ENCODE measurements around the gene BOK.

The BOK gene

GRCh38 chr2:241514553-241514952 lies 44.0 kb upstream of the BOK start:
- Histone ChIP-seq H3K9me3 (ENCODE audit: control insufficient read depth, low read length) (no peaks in the 10 kb centered on the region), H3K27ac (ENCODE audit: low read length, poor library complexity, severe bottlenecking) (no peak overlapping the region), H3K4me3 (ENCODE audit: insufficient read depth in 1 of 2, low read depth in 1 of 2, low read length in 2 of 2) (no peak overlapping the region), H3K36me3 (ENCODE audit: control insufficient read depth in 1 of 2, insufficient read depth in 2 of 2, low read depth in 1 of 2, low read length in 2 of 2) (peaks cover 3 to 9% of the 10 kb centered on the region in 2 experiments), H3K14ac (ENCODE audit: low read length in 2 of 2) (no peak overlapping the region), H3K23ac (ENCODE audit: low read length in 2 of 2) (no peak overlapping the region), H2BK120ac (ENCODE audit: low read depth, low read length) (no peak overlapping the region), H3K9ac (ENCODE audit: low read length) (no peak overlapping the region), H2BK12ac (ENCODE audit: low read length in 2 of 2) (no peak overlapping the region), H4K8ac (ENCODE audit: low read length) (no peak overlapping the region), H2AK5ac (ENCODE audit: low read length, severe bottlenecking) (no peak overlapping the region), H3K4ac (ENCODE audit: low read depth in 1 of 2, low read length in 2 of 2) (no peak overlapping the region), H2BK5ac (ENCODE audit: low read depth, low read length, poor library complexity, severe bottlenecking) (no peak overlapping the region), H2AFZ (ENCODE audit: low read depth, low read length) (no peak overlapping the region), H3K4me2 (ENCODE audit: low read length, poor library complexity, severe bottlenecking) (no peak overlapping the region), H3K27me3 (ENCODE audit: control insufficient read depth in 1 of 2, insufficient read depth in 1 of 2, low read length in 2 of 2) (peaks cover 0 to 3% of the 10 kb centered on the region in 2 experiments), H3K18ac (ENCODE audit: low read depth in 1 of 2, low read length in 2 of 2) (no peak overlapping the region), H4K91ac (ENCODE audit: low read length) (no peak overlapping the region), H3K79me1 (replicated peaks; ENCODE audit: low read length, poor library complexity, severe bottlenecking) (no peaks in the 10 kb centered on the region), H3K4me1 (ENCODE audit: control insufficient read depth, insufficient read depth, low read depth, low read length) (peaks cover 3% of the 10 kb centered on the region), H2BK15ac (ENCODE audit: low read depth, poor library complexity, severe bottlenecking) (no peak overlapping the region)
- 84% methylated on average over 4 of the region's 5 CpGs for WGBS
- no peak for DNase-seq

DNA sequence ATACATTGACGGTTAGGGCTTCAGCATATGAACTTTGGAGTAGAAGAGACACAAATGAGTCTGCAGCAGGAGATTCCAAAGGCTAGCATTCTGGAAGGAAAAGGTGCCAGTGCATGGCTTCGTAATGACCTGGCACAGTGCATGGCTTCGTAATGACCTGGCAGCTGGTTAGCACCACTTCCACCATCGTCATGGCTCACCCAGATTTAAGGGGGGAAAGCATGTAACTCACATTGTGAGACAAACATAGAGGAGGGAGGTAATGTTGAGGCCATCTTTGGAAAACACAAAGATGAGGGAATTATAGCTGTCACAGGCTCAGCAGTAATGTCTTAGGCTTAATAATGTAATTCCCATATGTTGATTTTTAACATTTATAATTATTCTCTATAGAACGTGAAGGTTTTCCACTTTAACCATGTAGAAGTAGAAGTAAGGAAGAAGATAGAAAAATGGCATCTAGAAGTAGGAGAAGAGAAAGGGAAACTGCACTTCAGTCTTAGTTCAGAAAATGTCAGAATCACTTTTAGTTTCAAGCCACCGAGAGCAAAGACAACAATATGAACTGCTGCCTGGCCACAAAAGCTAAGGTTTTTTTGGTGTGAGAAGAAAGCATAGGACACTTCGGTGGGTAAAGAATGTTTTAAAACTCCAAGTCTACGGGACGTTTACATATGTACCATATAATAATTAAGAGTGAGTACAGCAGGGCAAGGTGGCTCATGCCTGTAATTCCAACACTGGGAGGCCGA lies 43.4 kb upstream of the BOK start:
- no peak overlapping the region for H2BK12ac ChIP-seq (ENCODE audit: low read length in 2 of 2)
- H3K9me3 ChIP-seq (ENCODE audit: control insufficient read depth, low read length): no peaks in the 10 kb centered on the region
- no peak overlapping the region for H2BK120ac ChIP-seq (ENCODE audit: low read depth, low read length)
- H3K27me3 ChIP-seq (ENCODE audit: control insufficient read depth in 1 of 2, insufficient read depth in 1 of 2, low read length in 2 of 2): peaks cover 0 to 9% of the 10 kb centered on the region in 2 experiments
- no peak overlapping the region for H3K4ac ChIP-seq (ENCODE audit: low read depth in 1 of 2, low read length in 2 of 2)
- H2AFZ ChIP-seq (ENCODE audit: low read depth, low read length): no peak overlapping the region
- peaks cover 3 to 9% of the 10 kb centered on the region in 2 experiments for H3K36me3 ChIP-seq (ENCODE audit: control insufficient read depth in 1 of 2, insufficient read depth in 2 of 2, low read depth in 1 of 2, low read length in 2 of 2)
- H3K4me1 ChIP-seq (ENCODE audit: control insufficient read depth, insufficient read depth, low read depth, low read length): peaks cover 3% of the 10 kb centered on the region
- H3K14ac ChIP-seq (ENCODE audit: low read length in 2 of 2): no peak overlapping the region
- no peak overlapping the region for H3K23ac ChIP-seq (ENCODE audit: low read length in 2 of 2)
- H3K18ac ChIP-seq (ENCODE audit: low read depth in 1 of 2, low read length in 2 of 2): no peak overlapping the region
- no peak overlapping the region for H2BK5ac ChIP-seq (ENCODE audit: low read depth, low read length, poor library complexity, severe bottlenecking)
- no peak for DNase-seq
- H3K79me1 ChIP-seq (replicated peaks; ENCODE audit: low read length, poor library complexity, severe bottlenecking): no peaks in the 10 kb centered on the region
- no peak overlapping the region for H3K4me3 ChIP-seq (ENCODE audit: insufficient read depth in 1 of 2, low read depth in 1 of 2, low read length in 2 of 2)
- H2AK5ac ChIP-seq (ENCODE audit: low read length, severe bottlenecking): no peak overlapping the region
- H3K27ac ChIP-seq (ENCODE audit: low read length, poor library complexity, severe bottlenecking): no peak overlapping the region
- no peak overlapping the region for H4K91ac ChIP-seq (ENCODE audit: low read length)
- H4K8ac ChIP-seq (ENCODE audit: low read length): no peak overlapping the region
- no peak overlapping the region for H2BK15ac ChIP-seq (ENCODE audit: low read depth, poor library complexity, severe bottlenecking)
- no peak overlapping the region for H3K9ac ChIP-seq (ENCODE audit: low read length)
- WGBS: 92% methylated on average over 8 of the region's 10 CpGs
- H3K4me2 ChIP-seq (ENCODE audit: low read length, poor library complexity, severe bottlenecking): no peak overlapping the region

DNA sequence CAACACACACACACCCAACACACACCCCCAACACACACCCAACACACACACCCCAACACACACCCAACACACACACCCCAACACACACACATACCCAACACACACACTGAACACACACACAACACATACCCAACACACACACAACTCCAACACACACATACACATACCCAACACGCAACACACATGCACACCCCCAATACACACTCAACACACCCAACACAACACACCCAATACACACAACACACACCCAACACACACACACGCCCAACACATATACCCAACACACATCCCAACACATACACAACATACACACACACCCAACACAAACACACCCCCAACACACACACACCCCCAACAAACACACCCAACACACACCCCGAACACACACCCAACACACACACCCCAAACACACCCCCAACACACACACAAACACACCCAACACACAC lies 42.0 kb upstream of the BOK start:
- H3K36me3 ChIP-seq (ENCODE audit: control insufficient read depth in 1 of 2, insufficient read depth in 2 of 2, low read depth in 1 of 2, low read length in 2 of 2): peaks cover 0 to 5% of the 10 kb centered on the region in 2 experiments
- no peak overlapping the region for H3K23ac ChIP-seq (ENCODE audit: low read length in 2 of 2)
- H3K4me2 ChIP-seq (ENCODE audit: low read length, poor library complexity, severe bottlenecking): no peak overlapping the region
- no peak overlapping the region for H3K18ac ChIP-seq (ENCODE audit: low read depth in 1 of 2, low read length in 2 of 2)
- H3K4me3 ChIP-seq (ENCODE audit: insufficient read depth in 1 of 2, low read depth in 1 of 2, low read length in 2 of 2): no peak overlapping the region
- H2BK120ac ChIP-seq (ENCODE audit: low read depth, low read length): no peak overlapping the region
- 92% methylated on average over 2 of the region's 3 CpGs for WGBS
- no peak overlapping the region for H4K8ac ChIP-seq (ENCODE audit: low read length)
- no peak overlapping the region for H2AFZ ChIP-seq (ENCODE audit: low read depth, low read length)
- peaks cover 0 to 22% of the 10 kb centered on the region in 2 experiments for H3K27me3 ChIP-seq (ENCODE audit: control insufficient read depth in 1 of 2, insufficient read depth in 1 of 2, low read length in 2 of 2)
- no peaks in the 10 kb centered on the region for H3K79me1 ChIP-seq (replicated peaks; ENCODE audit: low read length, poor library complexity, severe bottlenecking)
- DNase-seq: no peak
- no peak overlapping the region for H4K91ac ChIP-seq (ENCODE audit: low read length)
- H2BK15ac ChIP-seq (ENCODE audit: low read depth, poor library complexity, severe bottlenecking): no peak overlapping the region
- no peak overlapping the region for H3K9ac ChIP-seq (ENCODE audit: low read length)
- no peak overlapping the region for H2BK12ac ChIP-seq (ENCODE audit: low read length in 2 of 2)
- H3K4ac ChIP-seq (ENCODE audit: low read depth in 1 of 2, low read length in 2 of 2): no peak overlapping the region
- H3K9me3 ChIP-seq (ENCODE audit: control insufficient read depth, low read length): no peaks in the 10 kb centered on the region
- no peak overlapping the region for H3K27ac ChIP-seq (ENCODE audit: low read length, poor library complexity, severe bottlenecking)
- H2AK5ac ChIP-seq (ENCODE audit: low read length, severe bottlenecking): no peak overlapping the region
- peaks cover 3% of the 10 kb centered on the region for H3K4me1 ChIP-seq (ENCODE audit: control insufficient read depth, insufficient read depth, low read depth, low read length)
- no peak overlapping the region for H3K14ac ChIP-seq (ENCODE audit: low read length in 2 of 2)
- no peak overlapping the region for H2BK5ac ChIP-seq (ENCODE audit: low read depth, low read length, poor library complexity, severe bottlenecking)

- Histone ChIP-seq H3K4me2 (ENCODE audit: low read length, poor library complexity, severe bottlenecking) (no peak overlapping the region), H3K79me1 (replicated peaks; ENCODE audit: low read length, poor library complexity, severe bottlenecking) (no peaks in the 10 kb centered on the region), H3K27ac (ENCODE audit: low read length, poor library complexity, severe bottlenecking) (no peak overlapping the region), H2BK15ac (ENCODE audit: low read depth, poor library complexity, severe bottlenecking) (no peak overlapping the region), H3K23ac (ENCODE audit: low read length in 2 of 2) (no peak overlapping the region), H3K4me1 (ENCODE audit: control insufficient read depth, insufficient read depth, low read depth, low read length) (peaks cover 3% of the 10 kb centered on the region), H3K27me3 (ENCODE audit: control insufficient read depth in 1 of 2, insufficient read depth in 1 of 2, low read length in 2 of 2) (peaks cover 0 to 25% of the 10 kb centered on the region in 2 experiments), H2AK5ac (ENCODE audit: low read length, severe bottlenecking) (no peak overlapping the region), H2BK5ac (ENCODE audit: low read depth, low read length, poor library complexity, severe bottlenecking) (no peak overlapping the region), H3K14ac (ENCODE audit: low read length in 2 of 2) (peak overlapping the region in 1 of 2 experiments; percentile 4), H2BK12ac (ENCODE audit: low read length in 2 of 2) (no peak overlapping the region), H3K4me3 (ENCODE audit: insufficient read depth in 1 of 2, low read depth in 1 of 2, low read length in 2 of 2) (no peak overlapping the region), H2AFZ (ENCODE audit: low read depth, low read length) (no peak overlapping the region), H4K8ac (ENCODE audit: low read length) (no peak overlapping the region), H3K9ac (ENCODE audit: low read length) (no peak overlapping the region), H3K9me3 (ENCODE audit: control insufficient read depth, low read length) (no peaks in the 10 kb centered on the region), H3K36me3 (ENCODE audit: control insufficient read depth in 1 of 2, insufficient read depth in 2 of 2, low read depth in 1 of 2, low read length in 2 of 2) (no peaks in the 10 kb centered on the region), H3K4ac (ENCODE audit: low read depth in 1 of 2, low read length in 2 of 2) (no peak overlapping the region), H3K18ac (ENCODE audit: low read depth in 1 of 2, low read length in 2 of 2) (no peak overlapping the region), H4K91ac (ENCODE audit: low read length) (no peak overlapping the region), H2BK120ac (ENCODE audit: low read depth, low read length) (no peak overlapping the region)
- WGBS: 82% methylated on average over 6 of the region's 6 CpGs
- no peak for DNase-seq
Observed at GRCh38 chr2:241517297-241517696, 41.2 kb upstream of the BOK start.

Data from mesenchymal stem cell (in vitro differentiated cells and primary cell).